GM18498 (cell line): Measurements from ENCODE around the gene NNAT.

Experiments used
- ATAC-seq: cut with Tn5 transposase; IDR thresholded peaks from one replicate; pipeline ENCODE4 v1.9.1; 2021; ENCODE audit warnings: mild to moderate bottlenecking, moderate library complexity; ENCODE audit not compliant: unreplicated experiment

Gene NNAT

DNA sequence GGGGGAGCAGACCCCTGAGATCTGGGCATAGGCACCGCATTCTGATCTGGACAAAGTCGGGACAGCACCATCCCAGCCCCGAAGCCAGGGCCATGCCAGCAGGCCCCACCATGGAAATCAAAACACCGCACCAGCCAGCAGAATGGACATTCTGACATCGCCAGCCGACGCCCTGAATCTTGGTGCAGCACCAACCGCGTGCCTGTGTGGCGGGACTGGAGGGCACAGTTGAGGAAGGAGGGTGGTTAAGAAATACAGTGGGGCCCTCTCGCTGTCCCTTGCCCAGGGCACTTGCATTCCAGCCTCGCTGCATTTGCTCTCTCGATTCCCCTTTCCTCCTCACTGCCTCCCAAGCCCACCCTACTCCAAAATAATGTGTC, 2.0 kb downstream of the NNAT start:
- no peak for ATAC-seq

GRCh38 chr20:37523911-37524700, 3.1 kb downstream of the NNAT start:
- no peak for ATAC-seq

DNA sequence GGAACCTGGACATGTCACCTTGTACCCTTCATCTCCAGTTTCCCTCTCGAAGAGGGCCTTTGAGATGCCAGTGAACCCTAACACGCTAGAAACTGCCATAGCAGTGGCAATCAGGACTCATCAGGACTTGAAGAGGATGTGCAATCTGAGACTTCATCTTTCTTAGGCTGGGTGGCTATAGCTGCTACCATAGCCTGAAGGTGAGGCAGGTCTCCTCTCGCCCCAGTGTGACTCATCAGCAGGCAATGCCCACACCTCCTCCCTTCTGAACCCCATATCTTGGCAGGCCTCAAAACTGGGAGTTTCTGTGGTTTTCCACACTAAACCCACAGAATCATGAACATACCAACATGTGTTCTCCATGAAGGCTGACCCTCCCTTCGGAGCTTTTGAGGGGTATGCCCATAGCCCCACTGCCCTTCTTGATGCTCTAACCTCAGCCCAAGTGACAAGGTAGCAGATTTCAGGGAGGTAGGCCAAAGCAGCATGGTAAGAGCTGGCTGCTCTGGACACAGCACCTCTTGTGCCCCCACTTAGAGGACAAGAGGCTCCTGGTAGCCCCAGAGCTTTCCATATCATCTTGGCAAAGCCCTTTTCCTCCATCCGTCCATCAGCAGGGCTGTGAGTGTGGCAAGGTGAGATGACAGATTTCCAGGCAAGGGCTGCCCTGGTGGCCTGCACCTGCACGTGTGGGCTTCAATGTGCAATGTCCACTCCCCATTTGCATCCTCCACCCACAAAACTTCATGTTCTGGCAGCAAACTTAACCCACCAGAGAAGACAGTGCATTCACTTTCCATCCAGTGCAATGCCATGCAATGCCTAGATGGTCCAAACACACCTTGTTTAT, 4.0 kb downstream of the NNAT start:
- ATAC-seq, result no peak

DNA sequence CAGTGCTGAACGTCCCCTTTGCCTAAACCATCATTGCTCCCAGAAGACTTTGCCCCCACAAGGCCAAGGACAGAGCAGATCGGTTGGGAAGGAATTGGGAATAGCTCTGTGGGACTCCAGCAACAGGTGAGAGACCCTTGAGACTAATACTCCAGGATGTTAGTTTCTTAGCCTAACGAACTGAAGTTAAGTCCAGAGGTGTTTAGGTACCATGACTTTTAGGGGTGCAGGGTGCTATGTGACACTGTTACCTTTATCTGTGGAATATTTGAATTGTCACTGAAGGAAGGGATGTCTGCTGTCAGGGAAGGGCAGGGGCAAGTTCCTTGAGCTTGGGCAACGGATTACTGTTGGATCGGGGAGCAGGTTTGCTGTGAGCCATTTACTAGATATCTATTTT, 4.8 kb downstream of the NNAT start:
- no peak for ATAC-seq

DNA sequence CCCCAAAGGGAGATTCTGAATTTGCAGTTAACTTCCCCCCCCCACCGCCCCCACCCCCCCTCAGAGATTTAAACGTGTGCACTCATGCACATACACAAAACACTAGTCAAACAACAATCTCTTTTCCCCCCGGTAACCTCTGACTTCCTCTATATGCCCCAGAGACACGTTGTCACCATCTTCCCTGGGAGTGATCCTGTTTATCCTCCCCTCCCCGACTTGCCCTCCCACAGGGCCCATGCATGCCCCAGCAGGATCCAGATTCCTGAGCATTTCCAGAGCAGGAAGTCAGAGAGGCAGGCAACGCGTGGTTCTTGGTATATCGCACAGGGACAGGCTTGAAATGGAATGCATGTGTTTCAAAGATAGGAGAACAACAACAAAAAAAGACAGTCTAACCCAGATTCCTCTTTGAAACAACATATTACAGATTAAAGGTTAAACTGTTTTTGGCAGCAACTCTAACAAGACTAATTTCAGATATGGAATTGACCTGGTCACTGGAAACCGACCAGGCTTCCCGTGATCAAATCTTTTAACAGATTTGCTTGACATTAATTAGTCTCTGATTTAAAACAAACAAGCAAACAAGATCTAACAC, 5.3 kb downstream of the NNAT start:
- ATAC-seq, result no peak

- no peak for ATAC-seq
Observed at GRCh38 chr20:37526839-37527637, 6.0 kb downstream of the NNAT start.

- ATAC-seq, result peak; percentile 83
Observed at GRCh38 chr20:37527638-37528445, 6.8 kb downstream of the NNAT start, which contains the start of gene BLCAP. BLCAP (minus strand) TSS chr20:37527876; CDS start chr20:37519174, 8,702 bp downstream.

GRCh38 chr20:37528446-37529213, 7.6 kb downstream of the NNAT start:
- peak; percentile 2 for ATAC-seq

GRCh38 chr20:37529214-37529967, 8.3 kb downstream of the NNAT start:
- no peak for ATAC-seq

GRCh38 chr20:37529968-37530600, 9.0 kb downstream of the NNAT start:
- ATAC-seq, result no peak

DNA sequence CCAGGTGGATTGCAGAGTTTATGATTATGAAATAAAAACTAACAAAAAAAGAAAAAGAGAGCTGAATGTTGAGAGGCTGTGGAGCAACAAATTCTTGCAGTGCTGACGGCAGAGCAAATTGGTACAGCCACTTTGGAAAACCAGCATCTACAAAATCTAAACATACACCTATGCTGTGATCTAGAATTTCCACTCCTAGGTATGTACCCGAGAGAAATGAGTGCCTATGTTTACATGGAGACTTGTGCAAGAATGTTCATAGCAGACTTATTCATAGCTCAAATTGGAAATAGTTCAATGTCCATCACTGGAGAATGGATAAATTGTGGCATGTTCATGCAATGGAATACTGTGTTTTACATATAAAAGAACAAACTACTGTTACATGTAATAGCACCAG, 9.6 kb downstream of the NNAT start:
- ATAC-seq, result no peak

GRCh38 chr20:37531856-37532255, 10.8 kb downstream of the NNAT start:
- ATAC-seq, result no peak

DNA sequence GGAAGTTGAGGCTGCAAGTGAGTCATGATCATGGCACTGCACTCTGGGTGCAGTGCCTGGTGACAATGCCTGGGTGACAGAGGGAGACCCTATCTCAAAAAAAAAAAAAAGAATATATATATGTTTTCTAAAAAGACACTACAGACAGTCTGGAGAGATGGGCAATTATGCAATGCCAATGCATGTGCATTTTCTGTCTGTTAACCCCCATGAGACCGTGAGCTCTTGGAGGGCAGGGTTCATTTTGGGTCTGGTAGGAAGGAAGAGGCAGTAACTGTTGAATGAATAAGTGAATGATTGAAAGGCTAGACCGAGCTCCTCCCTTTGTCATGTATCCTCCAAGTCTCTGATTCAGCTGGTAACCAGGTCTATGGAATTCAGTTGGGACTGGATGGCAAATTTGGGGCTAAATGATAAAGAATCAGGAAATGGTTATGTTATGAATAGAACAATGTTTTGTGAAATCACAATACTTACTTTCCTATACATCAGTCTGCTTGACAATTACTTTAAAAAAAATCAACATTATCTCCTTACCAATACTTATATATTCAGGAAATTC, 12.2 kb downstream of the NNAT start:
- no peak for ATAC-seq

DNA sequence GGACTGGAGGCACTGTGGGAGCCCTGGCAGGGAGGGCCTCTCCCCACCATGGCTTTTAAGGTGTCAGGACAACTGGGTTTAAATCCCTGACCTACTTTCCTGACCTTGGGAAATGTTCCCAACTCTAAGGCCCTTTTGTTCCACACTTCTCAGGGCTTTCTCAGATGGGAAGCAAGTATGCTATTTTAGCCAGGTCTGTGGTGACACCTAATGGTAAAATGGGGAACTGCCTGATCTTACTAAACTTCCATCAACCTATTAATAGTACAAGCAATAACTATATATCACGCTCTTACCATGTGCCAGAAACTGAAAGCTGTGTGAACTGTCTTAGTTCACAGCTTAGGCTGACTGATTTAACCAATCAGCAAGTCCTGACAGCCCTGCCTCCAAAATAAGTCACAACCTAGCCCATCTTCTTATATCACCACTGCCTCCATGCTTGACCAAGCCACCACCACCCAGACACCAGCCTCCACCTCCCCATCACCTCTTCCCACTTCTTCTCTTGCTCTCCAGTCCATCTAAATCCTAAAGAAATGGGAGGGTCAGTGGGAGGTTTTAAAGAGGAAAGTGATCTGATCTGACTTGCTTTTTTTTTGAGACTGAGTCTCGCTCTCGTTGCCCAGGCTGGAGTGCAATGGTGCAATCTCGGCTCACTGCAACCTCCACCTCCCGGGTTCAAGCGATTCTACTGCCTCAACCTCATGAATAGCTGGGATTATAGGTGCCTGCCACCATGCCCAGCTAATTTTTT, 13.5 kb downstream of the NNAT start:
- peak; percentile 82 for ATAC-seq

- ATAC-seq, result no peak
Observed at GRCh38 chr20:37535443-37536132, 14.5 kb downstream of the NNAT start.

GRCh38 chr20:37537505-37537904, 16.5 kb downstream of the NNAT start:
- ATAC-seq, result no peak
